GM12875 (cell line): Measurements from ENCODE around the gene RAB43.
"Not testable (repeated sequence)": the region's sequence is repeated elsewhere in the genome, so short reads cannot be mapped to it uniquely, and the experiment has no call there.

Experiments
- H3K4me3 ChIP-seq: one replicate; pipeline ENCODE4 v1.5.1; 2011; ENCODE audit warnings: low read depth, low read length, control low read depth
- TF ChIP-seq, protein P1 (sequence below): IDR thresholded peaks from 2 replicates; pipeline ENCODE4 v1.5.1; 2011; ENCODE audit warnings: low read depth, mild to moderate bottlenecking, control low read depth, inconsistent platforms, low read length, moderate library complexity, borderline replicate concordance; ENCODE audit not compliant: insufficient read depth

RAB43 gene

DNA sequence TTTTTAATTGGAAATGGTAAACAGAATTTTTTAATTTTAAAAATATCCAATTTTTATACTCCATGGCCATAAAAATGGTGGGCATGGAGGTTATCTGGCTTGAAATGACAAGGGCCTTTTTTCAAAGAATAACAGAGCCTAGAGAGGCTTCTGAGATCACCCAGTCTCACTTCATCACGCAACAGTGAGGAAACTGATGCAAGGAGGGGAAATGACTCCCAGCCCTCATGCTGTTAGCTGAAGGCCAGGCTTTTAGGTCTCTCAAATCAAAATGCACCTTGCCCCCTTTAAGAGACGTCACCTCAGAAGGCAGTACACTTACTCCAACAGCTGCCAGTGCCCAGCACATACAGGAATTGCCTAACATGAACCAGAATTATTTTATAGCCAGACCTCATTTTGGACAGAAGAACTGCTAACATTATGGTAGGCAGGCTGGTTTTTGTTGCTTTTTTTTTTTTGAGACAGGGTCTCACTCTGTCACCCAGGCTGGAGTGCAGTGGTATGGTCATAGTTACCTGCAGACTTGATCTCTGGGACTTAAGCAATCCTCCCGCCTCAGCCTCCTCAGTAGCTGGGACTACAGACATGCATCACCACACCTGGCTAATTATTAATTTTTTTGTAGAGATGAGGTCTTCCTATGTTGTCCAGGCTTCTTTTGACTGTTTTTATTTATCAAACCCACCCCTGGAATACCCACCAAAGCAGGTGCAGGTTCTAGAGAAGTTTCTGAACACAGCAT, 9.1 kb downstream of the RAB43 start:
- H3K4me3 ChIP-seq: no peak overlapping the region
- TF ChIP-seq, protein P1, sequence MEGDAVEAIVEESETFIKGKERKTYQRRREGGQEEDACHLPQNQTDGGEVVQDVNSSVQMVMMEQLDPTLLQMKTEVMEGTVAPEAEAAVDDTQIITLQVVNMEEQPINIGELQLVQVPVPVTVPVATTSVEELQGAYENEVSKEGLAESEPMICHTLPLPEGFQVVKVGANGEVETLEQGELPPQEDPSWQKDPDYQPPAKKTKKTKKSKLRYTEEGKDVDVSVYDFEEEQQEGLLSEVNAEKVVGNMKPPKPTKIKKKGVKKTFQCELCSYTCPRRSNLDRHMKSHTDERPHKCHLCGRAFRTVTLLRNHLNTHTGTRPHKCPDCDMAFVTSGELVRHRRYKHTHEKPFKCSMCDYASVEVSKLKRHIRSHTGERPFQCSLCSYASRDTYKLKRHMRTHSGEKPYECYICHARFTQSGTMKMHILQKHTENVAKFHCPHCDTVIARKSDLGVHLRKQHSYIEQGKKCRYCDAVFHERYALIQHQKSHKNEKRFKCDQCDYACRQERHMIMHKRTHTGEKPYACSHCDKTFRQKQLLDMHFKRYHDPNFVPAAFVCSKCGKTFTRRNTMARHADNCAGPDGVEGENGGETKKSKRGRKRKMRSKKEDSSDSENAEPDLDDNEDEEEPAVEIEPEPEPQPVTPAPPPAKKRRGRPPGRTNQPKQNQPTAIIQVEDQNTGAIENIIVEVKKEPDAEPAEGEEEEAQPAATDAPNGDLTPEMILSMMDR: no peak

DNA sequence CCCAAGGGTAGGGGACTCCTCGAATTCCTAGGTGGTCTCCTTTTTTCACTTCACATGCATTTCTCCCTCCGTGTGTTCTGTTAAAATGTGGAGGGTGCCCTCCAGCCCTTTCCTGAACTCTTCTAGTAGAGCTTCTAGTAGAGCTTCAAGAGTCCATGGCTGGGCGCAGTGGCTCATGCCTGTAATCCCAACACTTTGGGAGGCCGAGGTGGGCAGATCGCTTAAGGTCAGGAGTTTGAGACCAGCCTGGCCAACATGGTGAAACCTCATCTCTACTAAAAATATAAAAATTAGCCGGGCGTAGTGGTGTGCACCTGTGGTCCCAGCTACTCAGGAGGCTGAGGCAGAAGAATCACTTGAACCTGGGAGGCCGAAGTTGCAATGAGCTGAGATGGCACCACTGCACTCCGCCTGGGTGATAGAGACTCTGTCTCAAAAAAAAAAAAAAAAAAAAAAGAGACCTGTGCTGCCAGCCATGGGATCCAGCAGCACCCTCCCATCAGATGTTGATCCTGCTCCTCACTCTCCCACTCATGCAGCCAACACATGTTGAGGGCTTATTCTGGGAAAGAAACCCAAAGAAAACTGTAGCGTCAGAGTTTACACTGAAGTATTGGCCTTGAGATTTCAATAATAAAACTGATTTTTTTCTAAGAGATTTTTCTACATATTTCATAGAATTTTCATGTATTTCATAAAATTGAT, 10.4 kb downstream of the RAB43 start:
- not testable (repeated sequence) for H3K4me3 ChIP-seq

DNA sequence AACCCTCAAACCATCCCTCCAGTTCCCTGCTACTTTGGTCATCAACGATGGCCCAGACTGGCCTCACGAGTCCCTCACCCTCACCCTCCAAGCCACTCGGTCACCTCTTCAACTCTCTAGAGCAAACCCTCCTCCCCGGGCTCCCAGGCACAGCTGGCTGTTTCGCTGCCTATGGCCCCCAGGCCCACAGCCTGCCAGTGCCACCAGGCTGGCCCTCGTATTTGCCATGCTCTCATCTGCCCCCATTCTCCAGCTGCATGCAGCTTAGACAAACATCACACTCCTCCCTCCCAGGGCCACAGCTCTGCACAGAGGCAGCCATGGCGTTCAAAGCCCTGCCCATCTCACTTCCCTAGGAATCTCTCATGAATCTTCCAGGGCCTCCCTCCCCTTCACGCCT, 13.8 kb downstream of the RAB43 start:
- TF ChIP-seq, protein P1: no peak

DNA sequence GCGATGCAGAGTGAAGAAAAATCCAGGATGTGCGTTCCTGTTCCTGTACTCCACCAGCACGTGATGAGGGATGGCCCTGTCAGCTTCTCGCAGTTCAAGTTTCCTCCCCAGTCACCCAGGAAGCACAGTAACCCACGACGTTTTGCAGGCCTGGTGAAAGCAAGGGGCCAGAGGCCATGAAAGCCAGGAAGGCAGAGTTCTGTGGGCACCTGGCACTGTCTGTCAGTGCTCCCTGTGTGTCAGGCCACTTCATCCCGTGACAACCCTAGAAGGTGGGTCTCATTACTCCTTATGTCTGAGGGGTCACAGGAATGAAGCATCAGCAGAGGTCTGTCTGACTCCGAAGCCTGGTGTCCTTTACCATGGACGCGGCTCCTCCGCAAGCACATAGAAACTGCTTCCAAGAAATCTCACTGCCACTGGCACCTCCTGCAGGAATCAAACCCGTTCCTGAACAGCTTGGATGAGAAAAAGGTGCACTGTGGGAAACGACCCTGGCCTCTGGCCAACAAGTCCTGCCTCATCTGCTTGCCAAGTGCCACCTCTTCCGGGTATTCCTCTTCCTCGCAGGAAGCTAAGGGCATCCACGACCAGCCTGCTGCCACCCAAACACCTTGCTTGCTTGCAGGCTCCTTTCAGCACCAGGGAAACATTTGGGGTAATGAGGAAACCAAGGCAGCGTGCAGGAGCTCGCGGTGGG, 14.6 kb downstream of the RAB43 start:
- H3K4me3 ChIP-seq: no peak overlapping the region
- TF ChIP-seq, protein P1: no peak

More for the DNA sequence above, 13.8 kb downstream of the RAB43 start:
- H3K4me3 ChIP-seq: no peak overlapping the region

DNA sequence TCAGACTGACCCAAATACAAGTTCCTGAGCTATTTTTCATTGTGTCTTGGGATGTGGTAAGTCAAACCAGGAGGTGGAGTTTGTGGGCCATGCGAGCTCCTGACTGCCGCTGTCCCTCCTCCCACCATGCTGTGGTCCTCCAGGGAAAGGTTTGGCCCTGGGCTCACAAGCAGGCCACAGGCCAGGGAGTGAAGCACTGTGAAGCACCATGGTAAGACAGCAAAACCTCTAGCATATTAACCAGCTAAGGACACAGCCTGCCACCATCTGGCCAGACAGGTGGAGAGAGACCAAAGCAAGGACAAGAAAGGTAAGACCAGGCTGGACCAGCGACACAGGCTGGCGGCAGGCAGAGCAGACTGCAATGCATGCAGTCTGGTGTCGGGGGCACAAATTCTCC, 15.3 kb downstream of the RAB43 start:
- H3K4me3 ChIP-seq: no peak overlapping the region
- TF ChIP-seq, protein P1: no peak

DNA sequence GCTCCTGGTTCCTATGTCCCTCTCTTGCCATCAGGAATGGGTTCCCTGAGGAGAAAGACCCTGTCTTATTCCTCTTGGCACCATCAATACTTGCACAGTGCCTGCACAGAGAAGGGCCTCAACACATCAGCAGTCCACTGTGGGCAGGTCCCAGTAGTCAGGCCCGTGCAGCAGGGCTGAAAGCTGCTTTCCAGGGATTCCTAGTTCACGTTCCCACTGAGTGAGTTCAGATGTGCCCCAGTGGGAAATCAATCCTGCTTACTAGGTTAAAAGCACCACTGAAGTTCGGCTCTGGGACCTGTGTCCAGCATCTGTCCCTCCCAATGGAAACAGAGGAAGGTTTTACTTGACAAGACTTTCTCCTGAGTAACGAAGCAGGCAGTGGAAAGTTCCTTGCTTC, 15.7 kb downstream of the RAB43 start:
- TF ChIP-seq, protein P1: no peak
- no peak overlapping the region for H3K4me3 ChIP-seq

DNA sequence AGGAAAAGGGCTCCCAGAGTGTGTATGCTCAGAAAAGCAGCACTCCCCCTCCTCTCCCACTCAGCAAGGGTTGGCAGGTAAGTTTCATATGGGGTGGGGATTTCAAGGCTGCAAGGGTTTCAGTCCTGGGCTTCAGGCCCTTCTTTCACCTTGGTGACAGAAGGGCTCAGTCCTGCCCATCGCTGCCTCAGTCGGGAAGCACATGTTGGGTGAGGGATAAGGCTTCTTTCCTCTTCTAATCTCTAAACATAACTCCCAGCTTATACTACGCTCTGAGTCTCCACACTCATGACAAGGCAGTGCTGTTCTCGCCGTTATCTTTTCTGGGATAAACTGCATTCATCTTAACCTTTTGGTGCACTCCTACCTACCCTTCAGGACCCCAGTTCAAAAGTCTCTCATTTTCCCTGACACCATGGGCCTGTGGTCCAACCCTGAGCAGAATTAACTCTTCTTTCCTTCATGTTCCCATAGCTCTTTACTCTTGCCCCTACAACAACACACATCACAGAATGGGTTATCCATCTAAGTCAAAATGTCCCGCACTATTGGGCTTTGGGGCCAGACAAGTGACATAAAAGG, 17.0 kb downstream of the RAB43 start:
- no peak overlapping the region for H3K4me3 ChIP-seq
- TF ChIP-seq, protein P1: no peak
